HUDEP-2 (cell line): Measurements from ENCODE around the gene RGS16.

Experiments used
- DNase-seq, 76 experiments: peaks; one replicate each; lab custom pipeline; 2025; ENCODE audit not compliant: unreplicated experiment in 76 of 76; lab: John Stamatoyannopoulos, UW

The RGS16 gene, protein sequence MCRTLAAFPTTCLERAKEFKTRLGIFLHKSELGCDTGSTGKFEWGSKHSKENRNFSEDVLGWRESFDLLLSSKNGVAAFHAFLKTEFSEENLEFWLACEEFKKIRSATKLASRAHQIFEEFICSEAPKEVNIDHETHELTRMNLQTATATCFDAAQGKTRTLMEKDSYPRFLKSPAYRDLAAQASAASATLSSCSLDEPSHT

DNA sequence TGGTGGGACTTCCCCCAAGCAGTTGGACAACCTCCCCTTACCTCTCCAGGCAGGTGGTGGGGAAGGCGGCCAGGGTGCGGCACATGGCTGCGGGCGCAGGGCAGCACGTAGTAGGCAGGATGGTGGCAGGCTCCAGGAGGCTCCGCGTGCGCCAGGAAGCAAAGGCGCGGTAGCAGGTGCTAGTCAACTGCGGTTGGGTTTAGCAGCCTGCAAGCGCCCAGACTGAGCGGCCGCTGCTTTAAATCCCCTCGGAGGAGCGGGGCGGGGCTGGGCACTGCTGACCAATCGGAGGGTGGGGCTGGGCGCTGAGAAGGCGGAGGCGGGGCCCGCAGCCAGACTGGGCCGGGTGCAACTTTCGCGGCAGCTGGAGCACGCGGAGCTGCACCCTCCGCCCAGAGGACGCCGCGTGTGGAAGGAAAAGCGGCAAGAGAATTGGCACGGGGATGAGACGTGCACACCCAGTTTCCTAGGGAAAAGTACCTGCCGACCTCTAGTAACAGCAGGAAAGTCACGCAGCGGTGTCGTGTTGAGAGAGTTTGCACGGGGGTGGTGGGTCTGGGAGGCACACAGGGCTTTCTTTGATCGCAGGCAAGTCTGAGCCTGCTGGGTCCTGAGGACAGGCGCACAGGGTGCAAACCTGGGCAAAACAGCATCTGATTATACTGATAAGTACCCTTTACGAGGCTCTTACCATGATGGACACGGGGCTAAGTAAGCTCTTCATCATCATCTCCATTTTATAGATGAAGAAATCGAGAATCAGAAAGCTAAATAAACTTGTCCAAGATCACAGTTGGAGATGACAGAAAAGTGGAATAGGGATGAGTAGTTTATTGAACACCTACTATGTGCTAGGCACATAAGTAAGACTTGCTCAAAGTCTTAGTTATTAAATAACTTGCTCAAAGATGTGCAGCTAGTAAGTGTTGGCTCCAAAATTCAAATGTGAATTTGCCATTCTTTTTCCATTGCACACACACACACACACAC lies at the start of gene RGS16:
TSS of gene RGS16 (minus strand) at position 215 of the 990 bp plus-strand sequence. CDS start at position 85, 130 bp downstream.
- peak in 74 of 76 experiments; percentile 44 to 95 (median 86) for DNase-seq

DNA sequence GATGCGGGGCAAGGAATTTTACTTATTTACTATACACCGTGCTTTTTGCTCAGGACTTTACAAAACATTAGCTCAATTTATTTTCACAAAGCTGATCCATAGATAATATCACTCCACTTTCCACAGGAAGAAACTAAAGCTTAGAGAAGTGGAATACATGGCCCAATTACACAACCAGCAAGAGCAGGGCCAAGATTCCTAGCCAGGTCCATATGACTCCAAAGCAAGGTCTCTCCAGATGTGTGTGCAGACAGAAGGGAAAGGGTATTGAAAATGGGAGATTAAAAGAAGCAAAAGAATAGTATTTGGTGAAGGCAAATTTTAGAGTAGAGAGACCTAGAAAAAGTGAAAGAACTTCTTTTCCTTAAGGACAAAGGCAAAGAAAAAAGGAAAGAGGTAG lies 49.8 kb upstream of the RGS16 start:
- DNase-seq = no peak

DNA sequence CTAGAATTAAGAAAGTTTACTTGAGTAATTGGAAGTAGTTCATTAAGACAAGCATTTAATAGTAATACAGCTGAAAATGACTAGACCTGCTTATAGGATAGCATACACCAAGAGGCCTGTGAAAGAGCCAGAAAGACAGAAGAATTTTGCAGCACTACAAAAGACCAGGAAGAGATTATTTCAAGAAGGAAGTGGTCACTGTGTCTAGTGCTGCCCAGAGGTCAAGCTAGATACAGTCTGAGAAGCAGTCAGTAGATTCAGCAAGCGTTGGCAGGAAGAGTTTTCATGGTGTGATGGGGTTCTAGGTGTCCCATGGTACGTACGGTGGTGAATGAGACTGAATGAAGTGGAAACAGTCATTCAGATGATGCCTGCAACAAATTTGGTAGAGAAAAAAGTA lies 48.7 kb upstream of the RGS16 start:
- DNase-seq = no peak

DNA sequence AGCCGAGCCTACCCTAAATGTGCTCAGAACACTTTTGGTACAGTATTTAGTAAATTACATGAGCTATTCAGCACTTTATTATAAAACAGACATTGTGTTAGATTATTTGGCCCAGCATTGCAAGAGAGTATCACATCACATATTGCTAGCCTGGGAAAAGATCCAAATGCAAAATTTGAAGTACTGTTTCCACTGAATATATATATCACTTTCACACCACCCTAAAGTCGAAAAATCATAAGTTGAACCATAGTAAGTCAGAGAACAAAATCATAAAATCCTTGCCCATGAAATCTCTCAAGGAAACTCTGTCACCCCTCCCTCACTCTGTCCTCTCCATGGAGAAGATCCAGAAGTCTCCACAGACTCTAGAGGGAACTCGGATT lies 47.1 kb upstream of the RGS16 start:
- DNase-seq = no peak

DNA sequence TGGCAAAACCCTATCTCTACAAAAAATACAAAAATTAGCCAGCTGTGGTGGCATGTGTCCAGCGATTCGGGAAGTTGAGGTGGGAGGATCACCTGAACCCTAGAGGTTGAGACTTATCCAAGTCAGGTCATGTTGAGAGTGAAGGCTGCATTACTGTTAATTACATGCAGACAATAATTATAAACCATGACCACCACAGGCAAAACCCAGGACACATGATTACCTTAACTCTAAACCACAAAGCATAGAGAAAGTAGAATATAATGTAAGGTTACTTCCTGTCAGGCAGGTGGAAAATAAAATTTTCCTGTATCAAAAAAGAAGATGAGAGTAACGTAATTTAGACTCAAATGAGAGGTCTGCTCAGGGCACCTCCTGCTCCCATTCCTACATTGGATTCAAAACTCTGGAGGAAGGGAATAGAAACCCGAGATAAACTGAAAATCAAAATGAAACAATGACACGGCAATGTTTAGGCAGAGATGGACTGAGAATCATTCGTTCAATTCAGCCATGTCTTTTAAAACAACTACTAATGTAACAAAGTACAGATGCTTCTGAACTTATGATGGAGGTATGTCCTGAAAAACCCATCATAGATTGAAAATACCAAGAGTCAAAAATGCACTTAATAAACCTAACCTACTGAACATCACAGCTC lies 46.6 kb upstream of the RGS16 start:
- DNase-seq = no peak

DNA sequence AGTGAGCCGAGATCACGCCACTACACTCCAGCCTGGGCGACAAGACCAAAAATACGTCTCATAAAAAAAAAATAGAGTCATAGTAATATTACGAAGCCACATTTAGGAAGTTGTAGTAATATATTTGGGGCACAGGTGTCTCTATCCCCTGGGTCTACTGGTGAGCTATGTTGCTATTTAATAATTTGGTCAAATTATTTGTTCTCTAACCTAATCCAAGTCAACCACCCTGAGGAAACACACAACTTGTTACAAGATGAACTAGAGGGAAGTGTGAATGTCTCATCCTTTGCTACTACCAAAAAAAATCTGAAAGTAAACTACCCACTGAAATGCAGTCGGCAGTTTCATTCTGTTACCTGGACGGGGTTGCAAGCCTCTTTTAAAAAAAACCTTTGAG lies 44.9 kb upstream of the RGS16 start:
- no peak for DNase-seq

DNA sequence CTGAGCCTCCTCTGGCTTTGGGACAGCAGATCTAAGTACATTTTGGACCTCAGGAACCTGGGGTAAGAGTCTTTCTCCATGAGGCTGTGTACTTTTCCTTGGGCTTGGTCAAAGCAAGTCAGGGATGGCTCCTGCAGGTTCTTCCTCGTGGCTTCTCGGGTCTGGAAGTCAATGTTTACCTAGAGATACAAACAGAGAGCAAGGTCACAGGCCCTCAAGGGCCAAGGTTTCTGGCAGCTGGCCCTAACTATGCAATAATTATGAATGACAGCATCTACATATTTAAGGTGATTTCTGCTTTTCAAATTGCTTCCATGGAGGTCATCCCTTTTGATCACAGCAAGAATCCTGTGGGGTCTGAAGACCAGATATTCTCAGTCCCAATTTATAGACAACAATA lies 42.5 kb upstream of the RGS16 start:
- no peak for DNase-seq

DNA sequence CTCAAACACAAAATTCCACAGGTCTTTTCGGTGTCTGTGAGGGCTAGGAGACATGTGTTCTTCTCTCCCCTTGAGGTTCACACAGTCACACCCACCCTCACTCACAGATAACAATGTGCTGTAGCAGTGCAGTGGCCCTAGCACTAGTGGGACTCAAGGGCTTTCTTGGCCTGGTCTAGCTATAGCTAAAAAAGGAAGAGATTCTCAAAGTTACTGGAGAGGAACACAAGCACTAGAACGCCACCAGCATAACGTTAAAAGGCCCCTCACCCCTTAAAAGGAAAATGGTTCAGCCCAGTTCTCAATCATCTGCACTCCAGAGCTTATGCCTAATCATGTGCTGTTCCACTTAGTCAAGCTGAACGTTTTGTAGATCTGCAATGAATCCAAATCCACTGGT lies 40.7 kb upstream of the RGS16 start:
- DNase-seq = peak in 3 of 76 experiments; percentile 13 to 21 (median 13)

DNA sequence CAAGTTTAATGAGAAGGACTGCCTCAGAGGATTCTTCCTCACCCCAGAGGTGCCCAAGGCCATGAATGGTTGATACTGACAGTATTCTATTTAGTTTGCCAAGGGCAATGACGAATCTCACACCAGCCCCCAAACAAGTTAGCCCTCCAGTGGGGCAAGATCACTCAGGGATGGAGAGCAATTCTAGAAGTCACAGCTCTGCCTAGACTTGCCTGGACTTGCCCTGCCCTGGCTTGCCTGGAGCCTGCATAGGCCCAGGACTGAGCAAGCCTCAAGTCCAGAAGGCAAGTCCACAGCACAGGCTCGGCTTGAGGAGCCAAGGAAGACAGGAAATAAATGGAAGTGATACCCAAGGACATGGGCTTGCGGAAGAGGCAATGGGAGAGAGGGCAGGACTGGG lies 39.5 kb upstream of the RGS16 start:
- no peak for DNase-seq

DNA sequence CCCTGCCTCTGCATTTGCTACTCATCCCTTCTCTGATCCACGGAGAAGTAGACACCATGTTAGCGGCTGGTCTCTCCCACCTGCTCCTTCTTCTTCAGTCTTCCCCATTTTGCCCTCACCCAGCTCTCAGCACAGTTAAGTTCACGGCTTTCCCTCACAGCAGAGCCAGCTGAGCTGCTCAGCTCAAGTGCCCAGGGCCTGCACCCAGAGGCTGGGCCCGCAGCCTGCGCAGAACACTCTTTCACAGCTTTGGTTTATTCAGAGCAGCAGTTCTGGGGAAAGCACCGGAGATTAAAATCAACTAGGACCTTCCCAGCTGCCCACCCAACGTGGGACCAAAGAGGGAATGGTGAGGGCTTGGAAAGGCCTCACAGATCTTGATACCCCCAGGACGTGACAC lies 38.3 kb upstream of the RGS16 start:
- DNase-seq = no peak

DNA sequence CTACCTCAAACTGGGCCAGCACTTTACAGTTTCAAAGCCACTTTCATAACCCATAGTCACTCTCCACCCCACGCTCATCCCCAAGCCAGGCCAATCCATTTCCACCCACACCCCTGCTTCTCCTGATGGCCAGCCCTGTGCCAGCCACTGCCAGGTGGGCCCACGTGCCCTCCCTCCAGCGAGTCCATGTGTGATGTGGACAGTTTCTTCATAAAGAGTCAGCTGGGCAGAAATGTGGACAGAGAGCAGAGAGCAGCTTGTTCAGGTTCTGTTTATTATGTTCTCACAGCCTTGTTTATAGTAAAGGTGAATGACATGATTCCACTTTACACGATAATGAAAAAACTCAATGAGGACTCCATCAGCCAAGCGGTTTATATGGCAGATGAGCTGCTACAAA lies 37.4 kb upstream of the RGS16 start:
- no peak for DNase-seq

DNA sequence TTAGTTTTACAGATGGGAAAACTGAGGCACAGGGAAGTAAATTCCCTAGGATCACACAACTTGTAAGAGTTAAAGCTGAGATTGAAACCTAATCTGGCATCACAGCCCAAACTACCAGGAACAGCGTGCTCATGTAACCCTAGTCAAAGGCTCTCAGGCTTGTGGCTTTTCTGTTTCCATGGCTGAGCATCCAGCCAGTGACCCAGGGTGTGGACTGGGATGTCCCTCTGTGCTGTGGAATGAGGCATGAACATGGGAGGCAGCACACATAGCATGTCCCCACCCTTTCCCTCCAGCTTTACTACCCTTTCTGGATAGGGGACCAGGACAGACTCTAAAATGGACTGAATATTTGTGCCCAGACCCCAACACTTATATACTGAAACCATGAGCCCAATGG lies 35.1 kb upstream of the RGS16 start:
- DNase-seq = no peak

DNA sequence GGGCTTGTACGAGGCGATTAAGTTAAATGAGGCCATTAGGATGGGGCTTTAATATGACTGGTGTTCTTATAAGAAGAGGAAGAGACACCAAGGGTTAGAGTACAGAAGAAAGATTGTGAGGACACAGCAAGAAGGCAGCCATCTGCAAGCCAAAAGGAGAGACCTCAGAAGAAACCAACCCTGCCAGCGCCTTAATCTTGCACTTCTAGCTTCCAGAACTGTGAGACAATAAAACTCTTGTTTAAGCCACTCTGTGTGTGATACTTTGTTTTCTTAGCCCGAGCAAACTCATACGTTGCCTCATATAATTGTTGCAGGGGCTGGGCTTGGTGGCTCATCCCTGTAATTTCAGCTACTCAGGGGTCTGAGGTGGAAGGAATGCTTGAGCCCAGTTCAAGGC lies 33.6 kb upstream of the RGS16 start:
- no peak for DNase-seq

DNA sequence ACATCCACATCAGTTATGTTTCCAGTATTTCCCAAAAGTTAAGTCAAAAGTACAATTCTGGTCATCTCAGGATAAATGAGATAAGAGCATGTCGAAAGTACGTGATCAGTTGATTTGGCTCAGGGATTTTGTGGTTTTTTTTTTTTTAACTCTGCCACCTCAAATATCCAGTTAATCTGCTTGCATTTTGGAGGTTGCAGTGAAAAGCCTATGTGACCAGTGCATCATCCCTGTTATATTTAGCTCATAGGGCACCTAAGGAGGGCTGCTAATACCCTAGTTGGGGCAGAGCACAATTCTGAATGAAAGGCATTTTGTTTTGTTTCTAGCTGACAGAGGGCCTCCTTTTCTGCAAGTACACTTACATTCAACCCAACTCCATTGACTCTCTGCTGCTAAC lies 31.7 kb upstream of the RGS16 start:
- no peak for DNase-seq

DNA sequence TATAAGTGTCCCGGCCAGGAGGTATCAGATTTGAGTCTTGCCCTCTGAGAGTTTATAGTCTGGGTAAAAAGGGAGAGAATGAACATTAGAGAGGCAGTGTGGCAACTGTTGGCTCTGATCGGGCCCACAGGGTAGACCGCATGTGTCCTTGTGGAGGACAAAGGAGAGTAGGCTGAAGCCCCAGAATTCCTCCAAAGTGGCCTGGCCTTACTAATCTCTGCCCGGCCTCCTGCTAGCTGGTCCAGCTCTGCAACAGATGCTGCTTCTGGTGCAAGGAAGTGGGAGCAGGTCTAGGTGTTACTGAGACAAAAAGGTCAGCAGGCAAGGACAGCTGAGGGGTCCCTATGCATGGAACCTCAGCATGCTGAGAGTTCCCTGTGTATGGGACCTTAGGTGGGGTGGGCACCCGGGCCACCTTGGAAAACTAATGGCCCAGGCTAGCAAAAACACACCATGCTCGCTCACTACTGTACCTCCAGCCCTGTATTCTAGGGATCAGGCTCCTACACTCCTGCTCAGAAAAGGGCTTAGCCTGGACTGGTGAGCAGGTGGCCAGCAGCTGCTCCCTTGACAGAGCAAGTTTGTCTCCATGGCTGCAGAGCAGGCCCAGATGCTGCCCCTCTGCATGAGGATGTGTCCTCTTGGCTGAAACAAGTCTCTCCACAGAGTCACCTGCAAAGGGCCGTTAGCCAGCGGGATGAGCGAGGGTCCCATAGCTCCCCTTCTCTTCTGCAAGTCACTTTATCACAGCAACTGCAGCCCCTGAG lies 30.3 kb upstream of the RGS16 start:
- no peak for DNase-seq

DNA sequence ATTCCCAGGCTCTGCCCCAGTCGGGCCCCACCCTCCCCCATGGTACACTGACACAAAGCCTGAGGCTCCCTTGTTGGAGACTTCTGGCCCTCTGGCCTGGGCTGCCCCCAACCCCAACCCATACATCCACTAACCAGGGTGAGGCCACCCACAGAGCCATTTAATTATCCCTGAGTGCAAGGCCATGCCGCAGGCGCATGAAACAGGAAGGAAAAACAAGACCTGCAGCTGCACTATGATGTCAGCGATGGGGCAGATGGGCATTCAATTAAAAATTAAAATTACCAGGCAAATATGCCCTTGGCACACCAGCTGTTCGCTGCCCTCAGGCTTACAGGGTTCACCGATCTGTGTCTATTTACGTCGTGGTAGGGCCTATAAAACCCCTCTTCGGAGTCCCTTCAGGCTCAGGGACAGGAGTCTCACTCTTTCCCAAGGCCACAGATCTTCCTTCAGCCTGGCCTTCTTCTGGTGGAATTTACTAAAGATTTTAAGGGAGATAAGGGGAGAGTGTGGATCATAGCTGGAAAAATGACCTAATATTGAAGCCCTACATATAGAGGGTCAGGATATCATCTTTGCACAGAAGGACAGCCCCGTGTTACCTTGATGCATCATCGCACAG lies 29.6 kb upstream of the RGS16 start:
- no peak for DNase-seq

DNA sequence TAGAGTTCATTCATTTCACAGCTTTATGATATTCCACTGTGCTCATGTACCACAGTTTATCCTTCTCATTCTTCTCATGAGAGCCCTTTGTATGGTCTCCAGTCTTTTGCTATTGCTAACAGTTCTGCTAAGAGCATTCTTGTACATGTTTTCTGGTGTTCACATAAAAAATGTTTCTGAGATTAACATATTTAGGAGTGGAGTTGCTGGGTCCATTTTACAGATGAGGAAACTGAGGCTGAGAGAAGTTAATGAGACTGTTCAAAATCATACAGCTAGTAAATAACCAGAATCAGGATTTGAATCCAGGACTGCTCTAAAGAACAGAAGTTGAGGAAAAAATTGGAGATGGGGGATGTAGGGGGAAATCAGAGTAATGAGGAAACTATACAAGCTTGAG lies 28.8 kb upstream of the RGS16 start:
- no peak for DNase-seq

DNA sequence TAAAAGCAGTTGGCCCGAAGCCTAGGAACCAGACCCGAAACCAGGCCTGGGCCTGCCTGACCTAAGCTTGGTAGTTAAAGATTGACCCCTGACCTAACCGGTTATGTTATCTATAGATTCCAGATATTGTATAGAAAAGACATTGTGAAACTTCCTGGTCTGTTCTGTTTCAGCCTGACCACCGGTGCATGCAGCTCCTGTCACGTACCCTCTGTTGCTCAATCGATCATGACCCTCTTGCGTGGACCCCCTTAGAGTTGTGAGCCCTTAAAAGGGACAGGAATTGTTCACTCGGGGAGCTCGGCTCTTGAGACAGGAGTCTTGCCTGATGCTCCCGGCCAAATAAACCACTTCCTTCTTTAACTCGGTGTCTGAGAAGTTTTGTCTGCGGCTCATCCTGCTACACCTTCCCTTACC lies 28.3 kb upstream of the RGS16 start:
- DNase-seq = peak in 3 of 76 experiments; percentile 13 to 25 (median 18)

DNA sequence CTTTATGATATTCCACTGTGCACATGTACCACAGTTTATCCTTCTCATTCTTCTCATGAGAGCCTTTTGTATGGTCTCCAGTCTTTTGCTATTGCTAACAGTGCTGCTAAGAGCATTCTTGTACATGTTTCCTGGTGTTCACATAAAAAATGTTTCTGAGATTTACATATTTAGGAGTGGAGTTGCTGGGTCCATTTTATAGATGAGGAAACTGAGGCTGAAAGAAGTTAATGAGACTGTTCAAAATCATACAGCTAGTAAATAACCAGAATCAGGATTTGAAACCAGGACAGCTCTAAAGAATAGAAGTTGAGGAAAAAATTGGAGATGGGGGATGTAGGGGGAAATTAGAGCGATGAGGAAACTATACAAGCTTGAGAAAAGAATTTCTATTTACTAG lies 27.8 kb upstream of the RGS16 start:
- no peak for DNase-seq

DNA sequence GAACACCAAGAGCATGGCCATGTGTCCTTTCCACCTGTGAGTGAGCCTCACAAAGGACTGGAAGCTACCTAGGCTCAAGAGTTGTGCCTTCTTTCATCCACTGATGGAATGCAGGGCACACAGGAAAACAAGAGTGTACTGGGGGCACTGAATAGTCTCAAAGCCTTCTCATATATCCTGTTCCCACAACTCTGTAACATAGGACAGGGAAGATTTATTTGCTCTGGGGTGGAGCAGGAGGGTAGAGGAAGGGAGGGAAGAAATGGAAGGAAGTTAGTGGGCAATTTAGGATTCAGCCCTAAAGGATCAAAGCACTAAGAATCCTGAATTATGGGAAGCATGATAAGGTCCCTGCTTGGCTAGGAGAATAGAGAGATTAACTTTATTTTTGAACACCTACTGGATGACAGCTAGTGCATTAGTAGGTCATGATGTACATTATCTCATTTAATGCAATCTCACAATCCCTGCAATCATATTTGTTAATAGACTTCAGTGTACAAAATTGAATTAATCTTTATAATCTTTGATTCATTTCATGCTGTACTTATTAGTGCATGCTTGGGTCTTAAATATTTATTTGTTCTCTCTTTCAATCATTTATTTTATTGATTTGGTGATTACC lies 27.0 kb upstream of the RGS16 start:
- no peak for DNase-seq
